Adrenal gland (tissue), 12 donors: ENCODE results near the gene ADAMTS6. TPM values are rescaled to one million over a fixed set of nuclear protein-coding genes. Genes with fewer than 3 reads are reported as not detected.

Experiments
- DNase-seq, 7 donors: peaks; one replicate each; pipeline ENCODE4 v3.0.0-alpha.2; 2019 to 2020
- H3K27ac ChIP-seq, 5 donors: fragments of 200-600 bp; sonication (generic) in 4 of 5; 1 replicate in 3 of 5; 2 replicates in 2 of 5; pipeline versions ENCODE4 v1.5.1 to v1.8.0; 2016 to 2020; ENCODE audit warnings: mild to moderate bottlenecking in 1 of 5
- H3K27me3 ChIP-seq: fragments of 200-600 bp; 2 replicates; pipeline ENCODE4 v1.8.0; 2021
- H3K36me3 ChIP-seq, 2 donors: fragments of 200-600 bp; replicated peaks in 1 of 2; 1 replicate in 1 of 2; 2 replicates in 1 of 2; pipeline versions ENCODE4 v1.5.1 to v1.8.0; 2018 to 2022
- H3K4me1 ChIP-seq, 2 donors: fragments of 200-600 bp; replicated peaks in 1 of 2; 1 replicate in 1 of 2; 2 replicates in 1 of 2; pipeline versions ENCODE4 v1.5.1 to v1.8.0; 2018 to 2021
- H3K4me3 ChIP-seq, 4 donors: fragments of 200-600 bp; sonication (generic) in 3 of 4; one replicate each; pipeline ENCODE4 v1.5.1; 2016 to 2018
- H3K9me3 ChIP-seq, 3 donors: fragments of 200-600 bp; sonication (generic) in 1 of 3; replicated peaks in 1 of 3; 1 replicate in 2 of 3; 2 replicates in 1 of 3; pipeline versions ENCODE4 v1.5.1 to v1.8.0; 2016 to 2021
- CTCF ChIP-seq, 6 experiments: fragments of 450-650 bp in 4 of 6; fragments of 200-600 bp in 2 of 6; sonication (generic) in 1 of 6; IDR thresholded peaks; 1 replicate in 5 of 6; 2 replicates in 1 of 6; pipeline versions ENCODE4 v1.5.1 to v1.8.0; 2016 to 2021; ENCODE audit warnings: antibody characterized with exemption in 6 of 6, mild to moderate bottlenecking in 2 of 6, moderate library complexity in 1 of 6
- POLR2A ChIP-seq, 2 donors: fragments of 450-650 bp; IDR thresholded peaks; one replicate each; pipeline ENCODE4 v1.6.1; 2017; ENCODE audit warnings: antibody characterized with exemption in 2 of 2, mild to moderate bottlenecking in 2 of 2, moderate library complexity in 1 of 2
- WGBS, 4 donors: extraction: QIAGEN DNeasy Blood & Tissue Kit in 2 of 4; methylation state at CpG; one replicate each; pipeline versions ENCODE4 v1.1.5 to v1.1.7; 2013 to 2017; 5-methylcytosine and 5-hydroxymethylcytosine counted together
- intact Hi-C, 2 donors: fragments of 100-400 bp; cut with DNase I; formaldehyde crosslinking; loops; one replicate each; pipeline versions ENCODE4 v1.14.1 to v1.15.0; 2022 to 2023
- polyA plus RNA-seq, 3 donors: library from polyadenylated mRNA; stranded (reverse); fragments of 200-250 nt in 2 of 3; fragments of 350-450 nt in 1 of 3; fragmentation: Illumina TruSeq in 1 of 3; extraction: RNeasy Lipid Tissue Mini Kit (QIAGEN cat#74804) in 1 of 3; gene quantifications; one replicate each; pipeline ENCODE4 v1.2.3, GENCODE V29; 2013 to 2014
- total RNA-seq, 9 donors: library from RNA; depleted of rRNA in 4 of 9; stranded (reverse); fragments of >200 nt in 4 of 9; fragments of 120-200 nt in 1 of 9; fragmentation: NEBNext Ultra II Directional in 1 of 9; extraction: Animal tissue kit (Norgen Biotek cat#: 25700) in 1 of 9; gene quantifications; one replicate each; pipeline versions ENCODE4 v1.1.0 to v1.2.4, GENCODE V29; 2013 to 2023
- donor health status: healthy with polysubstance abuse.
- donor health status: Bipolar disorder and iron deficiency.
- donor health status: DM: yes; HTN: yes; CAD: no.
- donor health status: DM: no; HTN: no; CAD: no.
- donor health status: DM: no; HTN: no; CAD: no.
- donor health status: DM: yes; HTN: yes; CAD: no.

The ADAMTS6 gene
- total and polyA plus RNA-seq, 12 donors = 0.24 to 11.9 (median 0.89) TPM

GRCh38 chr5:65125591-65126541, 355.9 kb downstream of the ADAMTS6 start:
- TF ChIP-seq CTCF (IDR thresholded peaks at IDR 0.05) = no peak
- Histone ChIP-seq H3K27ac (no peak overlapping the region), H3K4me3 (no peak overlapping the region), H3K36me3 (no peaks in the 10 kb centered on the region), H3K9me3 (no peaks in the 10 kb centered on the region), H3K27me3 (no peaks in the 10 kb centered on the region), H3K4me1 (no peaks in the 10 kb centered on the region)
- WGBS, 4 donors = 69 to 76% (median 71%) methylated on average over 16 of the region's 16 CpGs
- DNase-seq = no peak
- intact Hi-C loops = no loop called here

- Histone ChIP-seq H3K27ac (no peak overlapping the region), H3K4me1 (no peaks in the 10 kb centered on the region), H3K36me3 (no peaks in the 10 kb centered on the region), H3K4me3 (no peak overlapping the region), H3K9me3 (peaks cover 0 to 15% (median 0%) of the 10 kb centered on the region in 3 donors), H3K27me3 (no peaks in the 10 kb centered on the region)
- DNase-seq = no peak
- 93 to 97% (median 94%) methylated on average over 10 of the region's 10 CpGs for WGBS, 4 donors
- intact Hi-C loops = no loop called here
- no peak for TF ChIP-seq CTCF (IDR thresholded peaks at IDR 0.05)
- TF ChIP-seq POLR2A (IDR thresholded peaks at IDR 0.05) = no peak
Observed at GRCh38 chr5:65121880-65122436, 359.8 kb downstream of the ADAMTS6 start.

- intact Hi-C loops = no loop called here
- no peak overlapping the region for H3K4me3 ChIP-seq
- no peaks in the 10 kb centered on the region for H3K36me3 ChIP-seq
- peaks cover 0 to 18% (median 0%) of the 10 kb centered on the region in 3 donors for H3K9me3 ChIP-seq
- H3K4me1 ChIP-seq = no peaks in the 10 kb centered on the region
- no peaks in the 10 kb centered on the region for H3K27me3 ChIP-seq
- TF ChIP-seq CTCF (IDR thresholded peaks at IDR 0.05) = no peak
- no peak for TF ChIP-seq POLR2A (IDR thresholded peaks at IDR 0.05)
- H3K27ac ChIP-seq = no peak overlapping the region
- DNase-seq = no peak
- WGBS, 4 donors = 51 to 58% (median 56%) methylated on average over 2 of the region's 2 CpGs
Observed at GRCh38 chr5:65120371-65120967, 361.3 kb downstream of the ADAMTS6 start.

GRCh38 chr5:65117525-65117924, 364.2 kb downstream of the ADAMTS6 start:
- DNase-seq = no peak
- no peak overlapping the region for H3K4me3 ChIP-seq
- no peak for TF ChIP-seq CTCF (IDR thresholded peaks at IDR 0.05)
- TF ChIP-seq POLR2A (IDR thresholded peaks at IDR 0.05) = no peak
- WGBS, 4 donors = 71 to 79% (median 77%) methylated on average over 2 of the region's 2 CpGs
- H3K4me1 ChIP-seq = no peaks in the 10 kb centered on the region
- H3K9me3 ChIP-seq = peaks cover 0 to 18% (median 0%) of the 10 kb centered on the region in 3 donors
- intact Hi-C loops = no loop called here
- no peaks in the 10 kb centered on the region for H3K36me3 ChIP-seq
- no peaks in the 10 kb centered on the region for H3K27me3 ChIP-seq
- no peak overlapping the region for H3K27ac ChIP-seq
